ENCODE measurements around the gene SLC7A9. TPM values are rescaled to one million over a fixed set of nuclear protein-coding genes. Genes with fewer than 3 reads are reported as not detected.
"Not testable (repeated sequence)": the region's sequence is repeated elsewhere in the genome, so short reads cannot be mapped to it uniquely, and the experiment has no call there.

The SLC7A9 gene
- total RNA-seq, 1 donor from 2014 or later, result 0.32 TPM

DNA sequence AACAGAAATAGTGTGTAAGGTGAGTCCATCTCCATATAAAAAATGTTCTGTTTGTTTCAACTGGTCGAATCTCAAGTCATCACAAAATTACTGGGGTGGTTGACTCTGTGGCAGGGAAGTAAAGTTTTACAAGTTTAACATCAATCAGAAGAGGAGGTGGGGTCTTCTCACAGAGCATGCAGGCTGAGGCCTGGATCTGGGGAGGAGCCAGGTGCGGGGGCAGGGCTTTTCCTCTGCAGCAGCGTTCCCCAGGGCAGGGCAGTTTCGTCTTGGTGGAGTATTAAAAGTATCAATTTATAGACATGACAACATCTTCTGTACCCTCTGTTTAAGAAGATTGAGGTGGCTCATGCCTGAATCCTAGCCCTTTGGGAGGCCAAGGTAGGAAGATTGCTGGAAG is 68.8 kb downstream of the SLC7A9 start:
- Histone ChIP-seq H3K9me3 (no peaks in the 10 kb centered on the region), H3K4me1 (no peaks in the 10 kb centered on the region), H3K36me3 (no peaks in the 10 kb centered on the region), H3K27me3 (ENCODE audit: low read depth) (no peaks in the 10 kb centered on the region), H3K4me3 (no peak overlapping the region), H3K27ac (no peak overlapping the region)
- no peak for ATAC-seq
- TF ChIP-seq, protein P1, sequence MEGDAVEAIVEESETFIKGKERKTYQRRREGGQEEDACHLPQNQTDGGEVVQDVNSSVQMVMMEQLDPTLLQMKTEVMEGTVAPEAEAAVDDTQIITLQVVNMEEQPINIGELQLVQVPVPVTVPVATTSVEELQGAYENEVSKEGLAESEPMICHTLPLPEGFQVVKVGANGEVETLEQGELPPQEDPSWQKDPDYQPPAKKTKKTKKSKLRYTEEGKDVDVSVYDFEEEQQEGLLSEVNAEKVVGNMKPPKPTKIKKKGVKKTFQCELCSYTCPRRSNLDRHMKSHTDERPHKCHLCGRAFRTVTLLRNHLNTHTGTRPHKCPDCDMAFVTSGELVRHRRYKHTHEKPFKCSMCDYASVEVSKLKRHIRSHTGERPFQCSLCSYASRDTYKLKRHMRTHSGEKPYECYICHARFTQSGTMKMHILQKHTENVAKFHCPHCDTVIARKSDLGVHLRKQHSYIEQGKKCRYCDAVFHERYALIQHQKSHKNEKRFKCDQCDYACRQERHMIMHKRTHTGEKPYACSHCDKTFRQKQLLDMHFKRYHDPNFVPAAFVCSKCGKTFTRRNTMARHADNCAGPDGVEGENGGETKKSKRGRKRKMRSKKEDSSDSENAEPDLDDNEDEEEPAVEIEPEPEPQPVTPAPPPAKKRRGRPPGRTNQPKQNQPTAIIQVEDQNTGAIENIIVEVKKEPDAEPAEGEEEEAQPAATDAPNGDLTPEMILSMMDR (IDR thresholded peaks at IDR 0.05), result no peak
- DNase-seq, result no peak
- intact Hi-C loops (cut with DNase I), result no loop called here

DNA sequence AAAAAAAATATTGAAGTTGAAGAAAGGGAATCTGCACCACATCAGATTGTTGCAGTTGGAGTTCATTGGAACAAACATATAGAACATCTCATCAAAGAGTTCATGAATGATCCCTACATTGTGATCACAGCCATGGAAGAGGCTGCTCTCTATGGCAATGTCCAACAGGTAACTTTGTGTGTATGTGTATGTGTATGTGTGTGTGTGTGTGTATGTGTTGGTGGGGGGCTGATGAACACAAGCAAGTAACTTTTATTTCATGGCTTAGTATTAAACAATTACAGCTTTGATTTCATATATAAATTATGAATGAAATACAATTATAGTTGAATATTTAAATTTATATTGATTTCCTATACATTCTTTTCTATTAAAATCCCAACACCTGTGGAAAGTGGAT is 69.4 kb downstream of the SLC7A9 start:
- intact Hi-C loops (cut with DNase I), result no loop called here
- TF ChIP-seq, protein P1 (IDR thresholded peaks at IDR 0.05), result no peak
- no peaks in the 10 kb centered on the region for H3K9me3 ChIP-seq
- no peak overlapping the region for H3K4me3 ChIP-seq
- H3K36me3 ChIP-seq, result no peaks in the 10 kb centered on the region
- H3K4me1 ChIP-seq, result no peaks in the 10 kb centered on the region
- no peaks in the 10 kb centered on the region for H3K27me3 ChIP-seq (ENCODE audit: low read depth)
- no peak for ATAC-seq
- DNase-seq, result no peak
- no peak overlapping the region for H3K27ac ChIP-seq

DNA sequence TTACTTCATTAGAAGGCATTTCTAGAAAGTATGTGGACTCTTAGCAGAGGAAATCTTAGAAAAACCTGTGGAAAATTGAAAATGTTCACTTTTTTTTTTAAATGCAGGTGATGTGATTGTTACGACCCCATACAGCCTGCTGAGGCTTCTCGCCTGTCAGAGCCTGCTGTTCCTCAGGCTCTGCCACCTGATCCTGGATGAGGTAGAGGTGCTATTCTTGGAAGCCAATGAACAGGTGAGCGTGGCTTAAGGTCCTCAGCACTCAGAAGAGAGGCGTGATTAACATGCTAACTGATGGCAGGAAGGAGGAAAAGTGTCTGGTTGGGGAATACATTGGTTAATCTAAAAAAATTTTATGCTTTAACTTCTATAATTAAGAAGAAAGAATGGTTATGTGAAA is 71.4 kb downstream of the SLC7A9 start:
- ATAC-seq (peak in 1 of 2 donors; percentile 45), DNase-seq (no peak)
- no peak overlapping the region for H3K4me3 ChIP-seq
- H3K27ac ChIP-seq, result no peak overlapping the region
- intact Hi-C loops (cut with DNase I), result no loop called here
- no peaks in the 10 kb centered on the region for H3K4me1 ChIP-seq
- no peaks in the 10 kb centered on the region for H3K27me3 ChIP-seq (ENCODE audit: low read depth)
- TF ChIP-seq, protein P1 (IDR thresholded peaks at IDR 0.05), result no peak
- H3K36me3 ChIP-seq, result no peaks in the 10 kb centered on the region
- no peaks in the 10 kb centered on the region for H3K9me3 ChIP-seq

DNA sequence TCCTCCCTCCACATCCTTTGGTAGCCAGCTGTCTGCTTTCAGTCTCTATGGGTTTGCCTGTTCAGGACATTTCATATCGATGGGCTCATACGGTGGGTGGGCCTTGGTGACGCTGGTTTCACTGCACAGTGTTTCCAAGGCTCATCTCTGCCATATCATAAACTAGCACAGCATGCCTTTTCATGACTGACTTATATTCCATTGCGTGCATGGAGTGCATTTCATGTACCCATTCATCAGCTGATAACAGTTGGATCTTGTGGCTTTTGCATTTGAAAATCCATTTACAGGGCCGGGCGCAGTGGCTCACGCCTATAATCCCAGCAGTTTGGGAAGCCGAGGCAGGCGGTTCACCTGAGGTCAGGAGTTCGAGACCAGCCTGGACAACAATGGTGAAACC is 80.1 kb downstream of the SLC7A9 start:
- TF ChIP-seq, protein P1 (IDR thresholded peaks at IDR 0.05), result no peak
- H3K4me3 ChIP-seq, result no peak overlapping the region
- DNase-seq, result no peak
- ATAC-seq, result no peak
- no peak overlapping the region for H3K27ac ChIP-seq
- no peaks in the 10 kb centered on the region for H3K36me3 ChIP-seq
- no peaks in the 10 kb centered on the region for H3K4me1 ChIP-seq
- H3K27me3 ChIP-seq (ENCODE audit: low read depth), result no peaks in the 10 kb centered on the region
- intact Hi-C loops (cut with DNase I), result no loop called here
- no peaks in the 10 kb centered on the region for H3K9me3 ChIP-seq

DNA sequence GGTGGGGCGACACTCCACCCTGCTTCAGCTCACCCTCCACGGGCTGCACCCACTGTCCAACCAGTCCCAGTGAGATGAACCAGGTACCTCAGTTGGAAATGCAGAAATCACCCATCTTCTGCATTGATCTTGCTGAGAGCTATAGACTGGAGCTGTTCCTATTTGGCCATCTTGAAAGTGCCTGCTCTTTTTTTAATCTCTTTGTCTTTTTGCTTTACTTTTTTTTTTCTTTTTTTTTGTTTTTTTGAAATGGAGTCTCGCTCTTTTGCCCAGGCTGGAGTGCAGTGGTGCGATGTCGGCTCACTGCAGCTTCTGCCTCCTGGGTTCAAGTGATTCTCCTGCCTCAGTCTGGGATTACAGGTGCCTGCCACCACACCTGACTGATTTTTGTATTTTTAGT is 81.7 kb downstream of the SLC7A9 start:
- DNase-seq; intact Hi-C loops (cut with DNase I); H3K9me3 ChIP-seq; H3K4me3 ChIP-seq; ATAC-seq; H3K36me3 ChIP-seq; H3K4me1 ChIP-seq; H3K27ac ChIP-seq; H3K27me3 ChIP-seq (ENCODE audit: low read depth): not testable (repeated sequence)

DNA sequence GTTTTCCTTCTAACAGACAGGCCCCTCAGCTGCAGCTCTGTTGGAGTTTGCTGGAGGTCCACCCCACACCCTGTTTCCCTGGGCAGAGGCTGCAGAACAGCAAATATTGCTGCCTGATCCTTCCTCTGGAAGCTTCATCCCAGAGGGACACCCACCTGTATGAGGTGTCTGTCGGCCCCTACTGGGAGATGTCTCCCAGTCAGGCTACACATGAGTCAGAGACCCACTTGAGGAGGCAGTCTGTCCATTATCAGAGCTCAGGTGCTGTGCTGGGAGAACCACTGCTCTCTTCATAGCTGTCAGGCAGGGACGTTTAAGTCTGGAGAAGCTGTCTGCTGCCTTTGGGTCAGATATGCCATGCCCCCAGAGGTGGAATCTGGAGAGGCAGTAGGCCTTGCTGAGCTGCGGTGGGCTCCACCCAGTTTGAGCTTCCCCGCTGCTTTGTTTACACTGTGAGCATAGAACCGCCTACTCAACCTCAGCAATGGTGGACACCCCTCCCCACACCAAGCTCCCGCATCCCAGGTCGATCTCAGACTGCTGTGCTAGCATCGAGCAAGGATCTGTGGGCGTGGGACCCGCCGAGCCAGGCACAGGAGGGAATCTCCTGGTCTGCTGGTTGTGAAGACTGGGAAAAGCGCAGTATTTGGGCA is 82.3 kb downstream of the SLC7A9 start:
- H3K27me3 ChIP-seq (ENCODE audit: low read depth); intact Hi-C loops (cut with DNase I); H3K4me1 ChIP-seq; DNase-seq; H3K27ac ChIP-seq; ATAC-seq; H3K4me3 ChIP-seq; H3K9me3 ChIP-seq; H3K36me3 ChIP-seq: not testable (repeated sequence)

DNA sequence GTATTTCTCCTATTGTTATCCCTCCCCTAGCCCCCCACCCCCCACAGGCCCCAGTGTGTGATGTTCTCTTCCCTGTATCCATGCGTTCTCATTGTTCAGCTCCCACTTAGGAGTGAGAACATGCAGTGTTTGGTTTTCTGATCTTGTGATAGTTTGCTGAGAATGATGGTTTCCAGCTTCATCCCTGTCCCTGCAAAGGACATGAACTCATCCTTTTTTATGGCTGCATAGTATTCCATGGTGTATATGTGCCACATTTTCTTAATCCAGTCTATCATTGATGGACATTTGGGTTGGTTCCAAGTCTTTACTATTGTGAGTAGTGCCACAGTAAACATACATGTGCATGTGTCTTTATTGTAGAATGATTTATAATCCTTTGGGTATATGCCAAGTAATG is 87.5 kb downstream of the SLC7A9 start:
- H3K27me3 ChIP-seq (ENCODE audit: low read depth); H3K4me1 ChIP-seq; H3K4me3 ChIP-seq; H3K27ac ChIP-seq; DNase-seq; H3K9me3 ChIP-seq; ATAC-seq; intact Hi-C loops (cut with DNase I); H3K36me3 ChIP-seq: not testable (repeated sequence)

All from lower lobe of right lung (tissue), 2 donors.